Renal pelvis (tissue), 4 donors: ENCODE results near the gene PRKCI. TPM values are rescaled to one million over a fixed set of nuclear protein-coding genes. Genes with fewer than 3 reads are reported as not detected.
"Not testable (repeated sequence)": the region's sequence is repeated elsewhere in the genome, so short reads cannot be mapped to it uniquely, and the experiment has no call there.

Source experiments
- DNase-seq: peaks from one replicate; pipeline ENCODE4 v3.0.0-alpha.2; 2013
- polyA plus RNA-seq, 3 donors: library from polyadenylated mRNA; unstranded; fragments of 120-200 nt; gene quantifications; one replicate each; pipeline ENCODE4 v1.2.1, GENCODE V29; 2013; ENCODE audit not compliant: insufficient read length in 3 of 3

Gene PRKCI
- polyA plus RNA-seq, 3 donors, result 50.9 to 88.1 (median 69.3) TPM

GRCh38 chr3:170211668-170212067 lies 10.6 kb upstream of the PRKCI start:
- no peak for DNase-seq

- no peak for DNase-seq
These were observed 2.4 kb upstream of the PRKCI start for GRCh38 chr3:170219850-170220249.

- no peak for DNase-seq
These were observed 1.4 kb upstream of the PRKCI start for GRCh38 chr3:170220871-170221270.

- DNase-seq, result peak; percentile 50
These were observed 670 bp downstream of the PRKCI start for GRCh38 chr3:170222647-170223541.

- no peak for DNase-seq
These were observed 2.9 kb downstream of the PRKCI start for GRCh38 chr3:170225166-170225565.

- no peak for DNase-seq
These were observed 4.3 kb downstream of the PRKCI start for GRCh38 chr3:170226426-170226960.

GRCh38 chr3:170228093-170228766 lies 6.0 kb downstream of the PRKCI start:
- no peak for DNase-seq

GRCh38 chr3:170232266-170232665 lies 10.0 kb downstream of the PRKCI start:
- DNase-seq, result no peak

GRCh38 chr3:170233530-170233929 lies 11.3 kb downstream of the PRKCI start:
- DNase-seq, result no peak

GRCh38 chr3:170240142-170240541 lies 17.9 kb downstream of the PRKCI start:
- DNase-seq, result no peak

GRCh38 chr3:170240671-170241070 lies 18.4 kb downstream of the PRKCI start:
- no peak for DNase-seq

- DNase-seq, result peak; percentile 46
These were observed 22.4 kb downstream of the PRKCI start for GRCh38 chr3:170244576-170244975.

GRCh38 chr3:170247875-170248274 lies 25.7 kb downstream of the PRKCI start:
- no peak for DNase-seq

GRCh38 chr3:170256597-170256996 lies 34.4 kb downstream of the PRKCI start:
- no peak for DNase-seq

GRCh38 chr3:170257145-170257544 lies 34.9 kb downstream of the PRKCI start:
- no peak for DNase-seq

GRCh38 chr3:170258105-170258487 lies 35.9 kb downstream of the PRKCI start:
- DNase-seq, result no peak

- no peak for DNase-seq
These were observed 37.7 kb downstream of the PRKCI start for GRCh38 chr3:170259907-170260306.

- no peak for DNase-seq
These were observed 45.6 kb downstream of the PRKCI start for GRCh38 chr3:170267793-170268192.

- not testable (repeated sequence) for DNase-seq
These were observed 47.5 kb downstream of the PRKCI start for GRCh38 chr3:170269673-170270254.

GRCh38 chr3:170270282-170270881 lies 48.2 kb downstream of the PRKCI start:
- DNase-seq, result no peak

- DNase-seq, result no peak
These were observed 52.4 kb downstream of the PRKCI start for GRCh38 chr3:170274641-170275040.

- no peak for DNase-seq
These were observed 53.6 kb downstream of the PRKCI start for GRCh38 chr3:170275832-170276231.
